GM12891 (cell line): ENCODE measurements around the gene VWA8.

Source experiments
- POLR2AphosphoS5 ChIP-seq: IDR thresholded peaks from 2 replicates; pipeline ENCODE4 v1.6.1; 2011; ENCODE audit warnings: low read depth, low read length, control low read depth
- TAF1 ChIP-seq: IDR thresholded peaks from 2 replicates; pipeline ENCODE4 v1.6.1; 2011; ENCODE audit warnings: low read depth, low read length, control low read depth

- TF ChIP-seq POLR2AphosphoS5 (no peak), TAF1 (no peak)
Measured at GRCh38 chr13:41610404-41610803, 350.5 kb downstream of the VWA8 start.
